Measurements from ENCODE around the gene PRAC1.

PRAC1 gene

GRCh38 chr17:48747445-48748363 is 25.4 kb upstream of the PRAC1 start:
- no peak for DNase-seq (ENCODE audit: low read depth)

- DNase-seq (ENCODE audit: low read depth), result no peak
These were observed 24.7 kb upstream of the PRAC1 start for GRCh38 chr17:48746916-48747444.

- no peak for DNase-seq (ENCODE audit: low read depth)
These were observed 23.3 kb upstream of the PRAC1 start for GRCh38 chr17:48745381-48746275.

GRCh38 chr17:48740537-48740936 is 18.2 kb upstream of the PRAC1 start:
- no peak for DNase-seq (ENCODE audit: low read depth)

- DNase-seq (ENCODE audit: low read depth), result no peak
These were observed 16.6 kb upstream of the PRAC1 start for GRCh38 chr17:48738803-48739526.

- no peak for DNase-seq (ENCODE audit: low read depth)
These were observed 16.1 kb upstream of the PRAC1 start for GRCh38 chr17:48738424-48738802.

- DNase-seq (ENCODE audit: low read depth), result no peak
These were observed 15.2 kb upstream of the PRAC1 start for GRCh38 chr17:48737330-48738043.

- no peak for DNase-seq (ENCODE audit: low read depth)
These were observed 12.7 kb upstream of the PRAC1 start for GRCh38 chr17:48735062-48735351.

- no peak for DNase-seq (ENCODE audit: low read depth)
These were observed 12.2 kb upstream of the PRAC1 start for GRCh38 chr17:48734333-48735061.

- DNase-seq (ENCODE audit: low read depth), result no peak
These were observed 11.5 kb upstream of the PRAC1 start for GRCh38 chr17:48733632-48734328.

GRCh38 chr17:48732688-48733629 is 10.6 kb upstream of the PRAC1 start:
- DNase-seq (ENCODE audit: low read depth), result no peak

GRCh38 chr17:48731355-48731754 is 9.0 kb upstream of the PRAC1 start:
- DNase-seq (ENCODE audit: low read depth), result no peak

- DNase-seq (ENCODE audit: low read depth), result no peak
These were observed 7.9 kb upstream of the PRAC1 start for GRCh38 chr17:48730240-48730550.

GRCh38 chr17:48729335-48730239 is 7.3 kb upstream of the PRAC1 start:
- no peak for DNase-seq (ENCODE audit: low read depth)

- DNase-seq (ENCODE audit: low read depth), result no peak
These were observed 6.2 kb upstream of the PRAC1 start, which contains the start of gene HOXB13 for GRCh38 chr17:48728232-48729231. Gene HOXB13 (minus strand): TSS chr17:48728750. CDS start chr17:48728593, 157 bp downstream.

- DNase-seq (ENCODE audit: low read depth), result no peak
These were observed 5.3 kb upstream of the PRAC1 start for GRCh38 chr17:48727415-48728175.

All from stimulated activated CD8-positive, alpha-beta memory T cell treated with anti-CD3 and anti-CD28 coated beads, Interleukin-15, amount 100 ng/mL, for 1 hour (primary cell).